Coronary artery (tissue), 2 donors: ENCODE data around the gene SLC15A1.
A peak's percentile ranks its signal among the peaks of the same experiment; 100 is the strongest.

Experiments
- DNase-seq: peaks from one replicate; pipeline ENCODE4 v3.0.0-alpha.2; 2017; ENCODE audit warnings: low spot score
- H3K27ac ChIP-seq, 2 donors: fragments of 200-600 bp; sonication (generic); one replicate each; pipeline ENCODE4 v1.5.1; 2016 to 2019
- H3K4me3 ChIP-seq: fragments of 200-600 bp; sonication (generic); 2 replicates; pipeline ENCODE4 v1.5.1; 2016; ENCODE audit warnings: mild to moderate bottlenecking, moderate library complexity
- TF ChIP-seq, protein P1 (sequence below): fragments of 200-600 bp; sonication (generic); IDR thresholded peaks from one replicate; pipeline ENCODE4 v1.5.1; 2019; ENCODE audit warnings: antibody characterized with exemption

SLC15A1 gene, protein sequence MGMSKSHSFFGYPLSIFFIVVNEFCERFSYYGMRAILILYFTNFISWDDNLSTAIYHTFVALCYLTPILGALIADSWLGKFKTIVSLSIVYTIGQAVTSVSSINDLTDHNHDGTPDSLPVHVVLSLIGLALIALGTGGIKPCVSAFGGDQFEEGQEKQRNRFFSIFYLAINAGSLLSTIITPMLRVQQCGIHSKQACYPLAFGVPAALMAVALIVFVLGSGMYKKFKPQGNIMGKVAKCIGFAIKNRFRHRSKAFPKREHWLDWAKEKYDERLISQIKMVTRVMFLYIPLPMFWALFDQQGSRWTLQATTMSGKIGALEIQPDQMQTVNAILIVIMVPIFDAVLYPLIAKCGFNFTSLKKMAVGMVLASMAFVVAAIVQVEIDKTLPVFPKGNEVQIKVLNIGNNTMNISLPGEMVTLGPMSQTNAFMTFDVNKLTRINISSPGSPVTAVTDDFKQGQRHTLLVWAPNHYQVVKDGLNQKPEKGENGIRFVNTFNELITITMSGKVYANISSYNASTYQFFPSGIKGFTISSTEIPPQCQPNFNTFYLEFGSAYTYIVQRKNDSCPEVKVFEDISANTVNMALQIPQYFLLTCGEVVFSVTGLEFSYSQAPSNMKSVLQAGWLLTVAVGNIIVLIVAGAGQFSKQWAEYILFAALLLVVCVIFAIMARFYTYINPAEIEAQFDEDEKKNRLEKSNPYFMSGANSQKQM

GRCh38 chr13:98752467-98753290 lies at the start of gene SLC15A1:
Gene SLC15A1 (minus strand): TSS chr13:98752672. CDS start chr13:98752598, 74 bp downstream.
- TF ChIP-seq, protein P1, sequence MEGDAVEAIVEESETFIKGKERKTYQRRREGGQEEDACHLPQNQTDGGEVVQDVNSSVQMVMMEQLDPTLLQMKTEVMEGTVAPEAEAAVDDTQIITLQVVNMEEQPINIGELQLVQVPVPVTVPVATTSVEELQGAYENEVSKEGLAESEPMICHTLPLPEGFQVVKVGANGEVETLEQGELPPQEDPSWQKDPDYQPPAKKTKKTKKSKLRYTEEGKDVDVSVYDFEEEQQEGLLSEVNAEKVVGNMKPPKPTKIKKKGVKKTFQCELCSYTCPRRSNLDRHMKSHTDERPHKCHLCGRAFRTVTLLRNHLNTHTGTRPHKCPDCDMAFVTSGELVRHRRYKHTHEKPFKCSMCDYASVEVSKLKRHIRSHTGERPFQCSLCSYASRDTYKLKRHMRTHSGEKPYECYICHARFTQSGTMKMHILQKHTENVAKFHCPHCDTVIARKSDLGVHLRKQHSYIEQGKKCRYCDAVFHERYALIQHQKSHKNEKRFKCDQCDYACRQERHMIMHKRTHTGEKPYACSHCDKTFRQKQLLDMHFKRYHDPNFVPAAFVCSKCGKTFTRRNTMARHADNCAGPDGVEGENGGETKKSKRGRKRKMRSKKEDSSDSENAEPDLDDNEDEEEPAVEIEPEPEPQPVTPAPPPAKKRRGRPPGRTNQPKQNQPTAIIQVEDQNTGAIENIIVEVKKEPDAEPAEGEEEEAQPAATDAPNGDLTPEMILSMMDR = no peak
- DNase-seq = no peak
- no peak within 1 kb of the TSS for H3K27ac ChIP-seq
- H3K4me3 ChIP-seq = peak within 1 kb of the TSS; percentile 61

DNA sequence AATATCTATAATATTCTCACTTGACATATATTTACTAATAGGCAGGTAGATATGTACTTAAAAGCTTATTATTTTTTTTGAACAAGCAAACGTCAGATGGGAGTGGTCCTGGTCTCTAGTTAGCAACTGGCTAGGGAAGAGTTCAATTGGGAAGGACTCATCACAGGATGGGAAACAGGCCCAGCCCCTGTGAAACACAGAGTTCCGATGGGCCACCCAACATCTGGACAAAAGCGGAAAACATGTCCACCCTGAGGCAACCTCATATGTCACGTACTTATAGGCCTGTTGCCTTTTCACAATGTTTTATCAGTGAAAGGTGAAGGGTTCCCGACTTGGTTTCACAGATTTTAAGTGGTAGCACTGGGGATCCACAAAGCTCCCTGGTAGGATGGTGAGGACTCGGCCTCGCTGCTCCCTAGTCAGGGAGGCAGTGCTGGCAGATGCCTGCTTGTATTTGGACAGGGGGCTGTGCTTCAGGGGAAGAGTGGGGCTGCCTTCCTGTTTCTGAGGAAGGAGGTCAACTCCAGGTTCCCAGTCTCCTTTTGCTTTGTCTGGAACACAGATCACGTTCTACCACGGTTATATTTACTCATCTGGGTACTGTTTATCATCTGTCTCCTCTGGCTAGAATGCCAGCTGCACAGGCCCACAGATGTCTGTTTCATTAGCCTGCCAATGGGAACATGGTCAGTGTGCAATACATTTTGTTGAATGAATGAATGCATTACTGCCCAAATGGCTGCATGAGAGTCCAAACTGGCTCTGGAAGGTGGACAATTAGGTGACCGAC lies 49.4 kb upstream of the SLC15A1 start:
- H3K4me3 ChIP-seq = no peak overlapping the region
- TF ChIP-seq, protein P1 = no peak
- DNase-seq = no peak
- peak overlapping the region in 1 of 2 donors; percentile 22 for H3K27ac ChIP-seq

DNA sequence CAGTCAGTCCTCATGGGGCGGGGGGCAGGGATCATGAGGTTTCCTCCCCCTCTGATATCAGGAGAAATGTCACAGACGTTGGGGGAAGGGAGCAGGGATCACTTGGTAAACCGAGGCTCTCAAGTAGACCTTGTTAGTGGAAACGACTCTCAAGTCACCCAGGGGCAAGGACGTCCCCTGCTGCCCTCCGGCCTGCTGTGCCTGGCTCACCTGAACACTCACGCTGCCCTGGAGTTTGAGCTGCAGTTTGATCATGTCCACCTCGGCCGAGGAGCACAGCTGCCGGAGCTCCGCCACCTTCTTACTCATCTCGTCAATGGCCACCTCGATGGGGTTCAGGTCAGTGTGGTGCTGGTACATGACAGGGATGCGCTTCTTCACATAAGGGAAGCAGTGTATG lies 47.6 kb upstream of the SLC15A1 start:
- H3K27ac ChIP-seq = no peak overlapping the region
- H3K4me3 ChIP-seq = no peak overlapping the region
- TF ChIP-seq, protein P1 = no peak
- no peak for DNase-seq

DNA sequence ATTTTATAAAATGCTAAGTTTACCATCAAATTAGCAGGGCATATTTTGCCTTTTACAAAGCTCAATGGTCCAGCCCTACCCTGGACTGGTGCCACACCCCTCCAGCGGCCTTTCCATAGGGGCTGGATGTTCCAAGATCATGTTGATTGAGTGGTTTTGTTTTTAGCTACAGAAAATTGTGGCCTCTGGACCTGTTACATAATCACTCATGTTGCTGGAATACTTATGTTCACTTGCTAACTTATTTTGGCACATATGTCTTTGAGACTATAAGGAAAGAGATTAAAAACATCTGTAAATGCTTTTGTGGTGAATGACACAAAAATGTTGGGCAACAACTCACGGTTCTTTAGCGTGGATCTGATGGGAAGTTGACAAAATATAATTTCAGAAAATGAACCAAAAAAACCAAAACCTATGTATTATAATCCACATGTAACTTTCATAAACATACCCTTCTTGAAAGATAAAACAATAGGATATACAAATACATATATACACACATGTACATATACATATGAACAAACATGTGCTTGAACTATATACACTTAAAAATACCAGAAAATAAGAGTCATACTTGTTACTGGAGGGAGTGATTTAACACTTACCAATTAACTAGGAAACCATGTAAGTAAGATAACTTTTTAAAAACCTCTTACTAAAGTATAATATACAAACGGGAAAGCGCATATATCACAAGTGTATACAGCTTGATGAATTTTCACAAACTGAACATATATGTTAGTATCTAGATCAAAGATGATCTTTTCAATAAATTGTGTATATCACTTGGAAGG lies 46.6 kb upstream of the SLC15A1 start:
- TF ChIP-seq, protein P1 = no peak
- no peak for DNase-seq
- Histone ChIP-seq H3K4me3 (no peak overlapping the region), H3K27ac (no peak overlapping the region)

- DNase-seq = no peak
- H3K4me3 ChIP-seq = no peak overlapping the region
- no peak overlapping the region for H3K27ac ChIP-seq
- TF ChIP-seq, protein P1 = no peak
Measured at GRCh38 chr13:98797456-98797855, 45.0 kb upstream of the SLC15A1 start.

DNA sequence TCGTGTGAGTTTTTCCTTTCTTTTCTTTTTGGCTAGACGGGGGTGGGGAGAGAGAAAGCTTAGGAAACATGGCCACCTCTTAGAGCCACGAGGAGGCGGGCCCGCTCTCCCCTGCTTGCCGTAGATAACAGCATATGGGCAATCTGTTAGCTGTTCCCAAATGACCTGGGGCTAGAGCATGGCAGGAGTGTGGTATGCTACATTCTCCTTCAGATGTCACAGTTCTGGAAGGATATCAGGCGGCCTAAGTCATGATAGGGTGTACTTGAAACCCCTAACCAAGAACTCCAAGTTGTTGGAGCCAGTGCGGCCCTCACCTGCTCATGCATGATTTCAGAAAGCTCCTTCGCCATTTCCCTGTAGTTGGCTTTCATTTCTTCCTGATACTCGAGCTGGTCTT lies 44.3 kb upstream of the SLC15A1 start:
- no peak for DNase-seq
- no peak overlapping the region for H3K27ac ChIP-seq
- TF ChIP-seq, protein P1 = no peak
- H3K4me3 ChIP-seq = no peak overlapping the region
